GM21737 (cell line): ENCODE results near the gene REELD1.

Source experiments
- ATAC-seq: cut with Tn5 transposase; IDR thresholded peaks from one replicate; pipeline ENCODE4 v1.9.1; 2021; ENCODE audit warnings: mild to moderate bottlenecking, moderate library complexity; ENCODE audit not compliant: unreplicated experiment

Gene REELD1

GRCh38 chr4:146224326-146224966 lies 10.1 kb downstream of the REELD1 start:
- ATAC-seq = no peak

- ATAC-seq = no peak
Measured at GRCh38 chr4:146229406-146229805, 15.1 kb downstream of the REELD1 start.

GRCh38 chr4:146232131-146232722 lies 17.9 kb downstream of the REELD1 start:
- no peak for ATAC-seq

- ATAC-seq = no peak
Measured at GRCh38 chr4:146235654-146236177, 21.4 kb downstream of the REELD1 start.

- no peak for ATAC-seq
Measured at GRCh38 chr4:146236216-146236615, 21.9 kb downstream of the REELD1 start.

- ATAC-seq = no peak
Measured at GRCh38 chr4:146237092-146237491, 22.8 kb downstream of the REELD1 start.

- no peak for ATAC-seq
Measured at GRCh38 chr4:146238107-146238506, 23.8 kb downstream of the REELD1 start.

- peak; percentile 64 for ATAC-seq
Measured at GRCh38 chr4:146243141-146243882, 29.0 kb downstream of the REELD1 start.

- no peak for ATAC-seq
Measured at GRCh38 chr4:146243883-146244277, 29.5 kb downstream of the REELD1 start.

- no peak for ATAC-seq
Measured at GRCh38 chr4:146244496-146244895, 30.2 kb downstream of the REELD1 start.

- no peak for ATAC-seq
Measured at GRCh38 chr4:146245246-146245645, 30.9 kb downstream of the REELD1 start.

GRCh38 chr4:146245850-146246249 lies 31.5 kb downstream of the REELD1 start:
- ATAC-seq = no peak

- no peak for ATAC-seq
Measured at GRCh38 chr4:146246381-146246780, 32.0 kb downstream of the REELD1 start.

- ATAC-seq = no peak
Measured at GRCh38 chr4:146247356-146247755, 33.0 kb downstream of the REELD1 start.

- ATAC-seq = no peak
Measured at GRCh38 chr4:146252969-146253611, 38.8 kb downstream of the REELD1 start.

- no peak for ATAC-seq
Measured at GRCh38 chr4:146255463-146255862, 41.1 kb downstream of the REELD1 start.

GRCh38 chr4:146255874-146256273 lies 41.5 kb downstream of the REELD1 start:
- no peak for ATAC-seq

- ATAC-seq = no peak
Measured at GRCh38 chr4:146256328-146256727, 42.0 kb downstream of the REELD1 start.

GRCh38 chr4:146257511-146257910 lies 43.2 kb downstream of the REELD1 start:
- no peak for ATAC-seq

- ATAC-seq = no peak
Measured at GRCh38 chr4:146260521-146260920, 46.2 kb downstream of the REELD1 start.

- ATAC-seq = no peak
Measured at GRCh38 chr4:146261041-146261440, 46.7 kb downstream of the REELD1 start.
